SH-SY5Y (cell line): ENCODE measurements around the gene NVL.

Experiments used
- GATA2 ChIP-seq: IDR thresholded peaks from 2 replicates; pipeline ENCODE4 v1.6.1; 2011; ENCODE audit warnings: mild to moderate bottlenecking, low read depth, low read length
- GATA3 ChIP-seq: IDR thresholded peaks from 2 replicates; pipeline ENCODE4 v1.6.1; 2011; ENCODE audit warnings: low read depth, mild to moderate bottlenecking, low read length, moderate library complexity

GRCh38 chr1:224373008-224373590 is 43.1 kb upstream of the NVL start:
- TF ChIP-seq GATA3 (no peak), GATA2 (no peak)
